Sigmoid colon (tissue), 4 donors: ENCODE results near the gene RBFOX1.

Source experiments
- CTCF ChIP-seq, 4 experiments: fragments of 450-650 bp in 3 of 4; fragments of 200-600 bp in 1 of 4; IDR thresholded peaks; one replicate each; pipeline ENCODE4 v1.5.1; 2016 to 2019; ENCODE audit warnings: antibody characterized with exemption in 4 of 4, mild to moderate bottlenecking in 3 of 4, moderate library complexity in 2 of 4
- EP300 ChIP-seq, 4 donors: sonication (generic); formaldehyde crosslinking; IDR thresholded peaks; one replicate each; pipeline ENCODE4 v1.6.1; 2017; ENCODE audit warnings: antibody characterized with exemption in 4 of 4
- POLR2A ChIP-seq, 2 donors: fragments of 450-650 bp; IDR thresholded peaks; one replicate each; pipeline ENCODE4 v1.6.1; 2016; ENCODE audit warnings: antibody characterized with exemption in 2 of 2, mild to moderate bottlenecking in 2 of 2, moderate library complexity in 2 of 2
- POLR2AphosphoS5 ChIP-seq, 4 donors: sonication (generic); formaldehyde crosslinking; IDR thresholded peaks; one replicate each; pipeline ENCODE4 v1.6.1; 2017; ENCODE audit warnings: antibody characterized with exemption in 4 of 4

- TF ChIP-seq CTCF (IDR thresholded peaks at IDR 0.05) (no peak), EP300 (IDR thresholded peaks at IDR 0.05) (no peak), POLR2AphosphoS5 (IDR thresholded peaks at IDR 0.05) (no peak), POLR2A (IDR thresholded peaks at IDR 0.05) (no peak)
Measured at GRCh38 chr16:7628981-7629380, 296.3 kb downstream of the RBFOX1 start.
